H1 (cell line): Measurements from ENCODE around the gene PPIH. TPM values are rescaled to one million over a fixed set of nuclear protein-coding genes. Genes with fewer than 3 reads are reported as not detected.

ENCODE experiments used
- CTCF ChIA-PET: fragments of 300-600 bp; sonication (Branson Sonifier 250); formaldehyde crosslinking; loops from one replicate; lab custom pipeline; 2021; ENCODE audit not compliant: partially characterized antibody; lab: Charles Lee
- POLR2A ChIA-PET: fragments of 300-600 bp; sonication (Branson Sonifier 250); formaldehyde crosslinking; loops from one replicate; lab custom pipeline; 2021; ENCODE audit warnings: inconsistent platforms; ENCODE audit not compliant: partially characterized antibody; lab: Charles Lee
- DNase-seq, 2 experiments: peaks; one replicate each; pipeline versions ENCODE4 v3.0.0 to v3.0.0-alpha.2; 2010 to 2022; ENCODE audit warnings: low spot score in 2 of 2, low read depth in 1 of 2, mixed read lengths in 1 of 2
- FAIRE-seq: peaks from 2 replicates; lab custom pipeline; 2011; peaks lifted over from hg19 to GRCh38; lab: Jason Lieb, UNC
- H2AFZ ChIP-seq: 2 replicates; pipeline ENCODE4 v1.8.1; 2012; ENCODE audit warnings: low read length, inconsistent platforms
- H2AK5ac ChIP-seq: 2 replicates; pipeline ENCODE4 v1.6.1; 2013; ENCODE audit warnings: low read depth, low read length
- H2BK120ac ChIP-seq: replicated peaks from 2 replicates; pipeline ENCODE3; 2013; ENCODE audit warnings: low read depth, low read length, inconsistent platforms
- H2BK12ac ChIP-seq: 2 replicates; pipeline ENCODE4 v1.6.1; 2013; ENCODE audit warnings: low read depth, low read length
- H2BK15ac ChIP-seq: 2 replicates; pipeline ENCODE4 v1.6.1; 2013; ENCODE audit warnings: low read length
- H2BK20ac ChIP-seq: 2 replicates; pipeline ENCODE4 v1.6.1; 2013; ENCODE audit warnings: low read length
- H2BK5ac ChIP-seq: 2 replicates; pipeline ENCODE4 v1.6.1; 2013; ENCODE audit warnings: low read depth, low read length
- H3K14ac ChIP-seq: 2 replicates; pipeline ENCODE4 v1.6.1; 2013; ENCODE audit warnings: inconsistent platforms; ENCODE audit not compliant: insufficient read length
- H3K18ac ChIP-seq: 2 replicates; pipeline ENCODE4 v1.6.1; 2013; ENCODE audit warnings: low read length; ENCODE audit errors: extremely low read depth
- H3K23ac ChIP-seq: 2 replicates; pipeline ENCODE4 v1.6.1; 2013; ENCODE audit warnings: inconsistent platforms; ENCODE audit not compliant: insufficient read length
- H3K23me2 ChIP-seq: 2 replicates; pipeline ENCODE4 v1.6.1; 2013; ENCODE audit warnings: low read depth, low read length
- H3K27ac ChIP-seq: 2 replicates; pipeline ENCODE4 v1.6.1; 2011; ENCODE audit warnings: low read depth, low read length, inconsistent platforms
- H3K27me3 ChIP-seq, 4 experiments: replicated peaks in 1 of 4; 1 replicate in 1 of 4; 2 replicates in 3 of 4; pipeline versions ENCODE4 v1.6.1 to v1.8.1; 2011 to 2013; ENCODE audit warnings: low read length in 3 of 4, mild to moderate bottlenecking in 3 of 4, inconsistent platforms in 2 of 4, mixed read lengths in 2 of 4, moderate library complexity in 1 of 4; ENCODE audit not compliant: control insufficient read depth in 3 of 4, insufficient read depth in 3 of 4; ENCODE audit errors: extremely low read depth in 1 of 4
- H3K36me3 ChIP-seq, 4 experiments: 2 replicates each; pipeline versions ENCODE4 v1.6.1 to v1.8.1; 2011 to 2013; ENCODE audit warnings: mild to moderate bottlenecking in 4 of 4, low read length in 3 of 4, moderate library complexity in 2 of 4, control low read depth in 1 of 4, inconsistent platforms in 1 of 4; ENCODE audit not compliant: insufficient read depth in 4 of 4, control insufficient read depth in 2 of 4
- H3K4ac ChIP-seq: replicated peaks from 2 replicates; pipeline ENCODE3; 2013; ENCODE audit warnings: low read length, low read depth, mixed read lengths, inconsistent platforms; ENCODE audit not compliant: insufficient read length
- H3K4me1 ChIP-seq, 4 experiments: replicated peaks in 1 of 4; 1 replicate in 1 of 4; 2 replicates in 3 of 4; pipeline versions ENCODE4 v1.6.1 to v1.8.1; 2011 to 2013; ENCODE audit warnings: low read length in 3 of 4, inconsistent platforms in 2 of 4, mixed read lengths in 1 of 4; ENCODE audit not compliant: insufficient read depth in 4 of 4, control insufficient read depth in 3 of 4
- H3K4me2 ChIP-seq, 2 experiments: 2 replicates each; pipeline versions ENCODE4 v1.6.1 to v1.8.1; 2011 to 2013; ENCODE audit warnings: low read depth in 2 of 2, low read length in 2 of 2, control low read depth in 1 of 2, inconsistent platforms in 1 of 2, mild to moderate bottlenecking in 1 of 2; ENCODE audit not compliant: insufficient read depth in 1 of 2
- H3K4me3 ChIP-seq, 4 experiments: fragments of 200-600, 300-600 bp in 1 of 4; sonication (generic), shearing (Covaris generic), sonication (Bioruptor Twin) in 1 of 4; 2 replicates each; pipeline versions ENCODE4 v1.5.1 to v1.8.1; 2011 to 2016; ENCODE audit warnings: low read length in 4 of 4, low read depth in 3 of 4, control low read depth in 2 of 4, inconsistent platforms in 2 of 4, mild to moderate bottlenecking in 2 of 4, mixed read lengths in 1 of 4, moderate library complexity in 1 of 4; ENCODE audit not compliant: insufficient read depth in 2 of 4; ENCODE audit errors: extremely low read depth in 1 of 4
- H3K56ac ChIP-seq: replicated peaks from 2 replicates; pipeline ENCODE3; 2013; ENCODE audit warnings: low read depth, mild to moderate bottlenecking, mixed read lengths, low read length, inconsistent platforms; ENCODE audit not compliant: insufficient read length
- H3K79me1 ChIP-seq: 2 replicates; pipeline ENCODE4 v1.6.1; 2013; ENCODE audit warnings: low read depth, low read length, control low read depth
- H3K79me2 ChIP-seq, 2 experiments: 2 replicates each; pipeline versions ENCODE4 v1.6.1 to v1.8.1; 2012 to 2013; ENCODE audit warnings: low read length in 2 of 2, mild to moderate bottlenecking in 2 of 2, inconsistent platforms in 1 of 2; ENCODE audit not compliant: insufficient read depth in 2 of 2, control insufficient read depth in 1 of 2
- H3K9ac ChIP-seq, 4 experiments: replicated peaks in 1 of 4; 1 replicate in 1 of 4; 2 replicates in 3 of 4; pipeline versions ENCODE4 v1.6.1 to v1.8.1; 2011 to 2013; ENCODE audit warnings: low read depth in 3 of 4, low read length in 3 of 4, control low read depth in 2 of 4, mild to moderate bottlenecking in 2 of 4, moderate library complexity in 2 of 4, inconsistent platforms in 1 of 4; ENCODE audit errors: extremely low read depth in 1 of 4
- H3K9me3 ChIP-seq, 2 experiments: 2 replicates each; pipeline versions ENCODE4 v1.6.1 to v1.8.1; 2012 to 2013; ENCODE audit warnings: mild to moderate bottlenecking in 2 of 2, moderate library complexity in 2 of 2, control low read depth in 1 of 2, inconsistent platforms in 1 of 2, low read depth in 1 of 2, low read length in 1 of 2, mixed read lengths in 1 of 2; ENCODE audit not compliant: insufficient read depth in 2 of 2
- H4K20me1 ChIP-seq, 2 experiments: replicated peaks in 1 of 2; 2 replicates each; pipeline versions ENCODE3 to v1.8.1; 2011 to 2013; ENCODE audit warnings: inconsistent platforms in 2 of 2, low read length in 2 of 2, mild to moderate bottlenecking in 1 of 2; ENCODE audit not compliant: insufficient read depth in 2 of 2, control insufficient read depth in 1 of 2
- H4K5ac ChIP-seq: 2 replicates; pipeline ENCODE4 v1.6.1; 2013; ENCODE audit warnings: low read length, low read depth, mixed read lengths, inconsistent platforms; ENCODE audit not compliant: insufficient read length
- H4K8ac ChIP-seq: 2 replicates; pipeline ENCODE4 v1.8.0; 2013; ENCODE audit warnings: mild to moderate bottlenecking, moderate library complexity, low read length, inconsistent platforms; ENCODE audit not compliant: insufficient read depth; ENCODE audit errors: extremely low read depth
- H4K91ac ChIP-seq: replicated peaks from 2 replicates; pipeline ENCODE3; 2013; ENCODE audit warnings: low read length, mixed read lengths, inconsistent platforms; ENCODE audit not compliant: insufficient read length
- CTBP2 ChIP-seq: IDR thresholded peaks from 2 replicates; pipeline ENCODE4 v1.7.0; 2011; ENCODE audit warnings: borderline replicate concordance, mild to moderate bottlenecking, moderate library complexity, mixed read lengths, low read length; ENCODE audit not compliant: insufficient read depth, insufficient read length
- KDM1A ChIP-seq: fragments of 200-600, 300-600 bp; sonication (generic); IDR thresholded peaks from 2 replicates; pipeline ENCODE4 v1.7.1; 2016; ENCODE audit warnings: mild to moderate bottlenecking, low read length, borderline replicate concordance
- NRF1 ChIP-seq: IDR thresholded peaks from 2 replicates; pipeline ENCODE4 v1.6.1; 2011; ENCODE audit warnings: mild to moderate bottlenecking, low read depth, low read length, improper control_type of control experiment
- PHF8 ChIP-seq: fragments of 200-600 bp; sonication (generic); conservative IDR thresholded peaks from 2 replicates; pipeline ENCODE4 v1.7.1; 2012; ENCODE audit warnings: low read depth, mild to moderate bottlenecking, inconsistent platforms, low read length, moderate library complexity
- SAP30 ChIP-seq: fragments of 300-600 bp; sonication (generic); IDR thresholded peaks from 2 replicates; pipeline ENCODE4 v1.7.1; 2012; ENCODE audit warnings: low read length, moderate library complexity, mild to moderate bottlenecking, inconsistent platforms; ENCODE audit not compliant: insufficient read depth, insufficient replicate concordance
- TCF12 ChIP-seq: IDR thresholded peaks from 2 replicates; pipeline ENCODE4 v1.6.1; 2011; ENCODE audit warnings: low read depth, mild to moderate bottlenecking, low read length
- WGBS, 2 experiments: shearing (Covaris generic) in 1 of 2; methylation state at CpG; one replicate each; pipeline versions ENCODE4 v1.1.6 to v1.1.7; 2013 to 2015; ENCODE audit warnings: low lambda C conversion rate in 2 of 2, mixed read lengths in 2 of 2, inconsistent platforms in 1 of 2, low coverage in 1 of 2, missing lambda C conversion rate in 1 of 2; ENCODE audit not compliant: insufficient replicate concordance in 2 of 2, insufficient coverage in 1 of 2, insufficient read length in 1 of 2; ENCODE audit errors: extremely low coverage in 1 of 2, missing lambda C conversion rate in 1 of 2; 5-methylcytosine and 5-hydroxymethylcytosine counted together
- long read RNA-seq, 2 experiments: library from RNA in 1 of 2; library from capped mRNA in 1 of 2; stranded (forward); transcript quantifications; one replicate each; pipeline ENCODE4 v2.0.0, GENCODE V29; 2021; ENCODE audit warnings: inconsistent platforms in 1 of 2
- polyA minus RNA-seq, 3 experiments: library from RNA; depleted of rRNA, polyadenylated mRNA; stranded (reverse); fragments of >200 nt; gene quantifications; 1 replicate in 2 of 3; 2 replicates in 1 of 3; pipeline ENCODE4 v1.2.3, GENCODE V29; 2011
- polyA plus RNA-seq, 7 experiments: library from polyadenylated mRNA; depleted of rRNA in 3 of 7; stranded (reverse) in 5 of 7; unstranded in 2 of 7; fragments of >200 nt in 5 of 7; fragments of 200-250 nt in 2 of 7; gene quantifications; 1 replicate in 5 of 7; 2 replicates in 1 of 7; 4 replicates in 1 of 7; pipeline versions ENCODE4 v1.2.1 to v1.2.3, GENCODE V29; 2011 to 2013; ENCODE audit warnings: missing spikeins in 2 of 7, mixed read lengths in 2 of 7
- total RNA-seq: library from RNA; stranded (reverse); fragmentation: NEBNext Ultra II Directional; extraction: Animal tissue kit (Norgen Biotek cat#: 25700); gene quantifications from 2 replicates; pipeline ENCODE4 v1.2.1, GENCODE V29; 2021

The PPIH gene
- 72.8 and 78.1 TPM in 2 replicates for total RNA-seq
- 62.2 and 91.5 TPM in 2 replicates for polyA plus RNA-seq (2011; rRNA removed)
- polyA plus RNA-seq (2011; cell fraction: cytosol; rRNA removed) = 89.2 TPM
- 17.0 TPM for polyA plus RNA-seq (2011; cell fraction: nucleus; rRNA removed)
- polyA plus RNA-seq (2012, experiment 1 of 2) = 78.6 to 85.0 TPM (median 82.7 TPM) in 4 replicates
- 75.1 TPM for polyA plus RNA-seq (2012, experiment 2 of 2)
- polyA plus RNA-seq (2013, experiment 1 of 2) = 86.3 TPM
- 89.0 TPM for polyA plus RNA-seq (2013, experiment 2 of 2)
- 17.9 and 26.8 TPM in 2 replicates for polyA minus RNA-seq (2011; rRNA and poly(A)+ RNA removed)
- 18.9 TPM for polyA minus RNA-seq (2011; cell fraction: cytosol; rRNA and poly(A)+ RNA removed)
- 32.5 TPM for polyA minus RNA-seq (2011; cell fraction: nucleus; rRNA and poly(A)+ RNA removed)
- long read RNA-seq, experiment 1, transcript PPIH-201 (10 exons, 752 nt) = major isoform, 8 of 36 reads
- long read RNA-seq, experiment 1, partial matches to known transcripts = 11 of 36 reads
- long read RNA-seq, experiment 1, other reads (novel, unspliced or antisense) = 17 of 36 reads
- long read RNA-seq, experiment 2, transcript PPIH-201 (10 exons, 752 nt) = major isoform, 28 of 53 reads
- long read RNA-seq, experiment 2, partial matches to known transcripts = 14 of 53 reads
- long read RNA-seq, experiment 2, other reads (novel, unspliced or antisense) = 11 of 53 reads

- H3K79me1 ChIP-seq = peaks cover 9% of the 10 kb centered on the region; the same call in 1 of the 2 replicates
- no peak within 1 kb of the TSS; the same call in 1 of the 2 replicates for H2BK20ac ChIP-seq
- POLR2A ChIA-PET = interaction anchor here (0.6 to 2.5 kb wide), 11 partner anchors 9 to 188 kb away, joined by 3 to 33 read pairs (median 4); partner anchors contain the start of genes YBX1 and ZNF691
- H3K9ac ChIP-seq = peak within 1 kb of the TSS; percentile 58 to 83 (median 77)
- CTCF ChIA-PET = interaction anchor here (0.5 to 1.8 kb wide), 8 partner anchors 9 to 520 kb away, joined by 3 to 4 read pairs (median 3); no protein-coding TSS in a partner anchor
- 0 out of 2 replicates have a peak within 1 kb of the TSS, but pooled peaks have one; percentile 18 for H2BK15ac ChIP-seq
- peak within 1 kb of the TSS; percentile 87 to 98 (median 92) for H3K4me3 ChIP-seq
- no peak within 1 kb of the TSS for H4K91ac ChIP-seq
- peak within 1 kb of the TSS; percentile 90 for H3K18ac ChIP-seq
- H3K23ac ChIP-seq = no peak within 1 kb of the TSS
- FAIRE-seq (peak; percentile 82), DNase-seq (peak; percentile 78 to 92)
- H4K8ac ChIP-seq = peak within 1 kb of the TSS; percentile 72; the same call in 1 of the 2 replicates
- H3K9me3 ChIP-seq = no peaks in the 10 kb centered on the region
- H3K23me2 ChIP-seq = peaks cover 10% of the 10 kb centered on the region
- H2AK5ac ChIP-seq = no peak within 1 kb of the TSS
- peak within 1 kb of the TSS; percentile 99 for H2AFZ ChIP-seq
- H3K4me2 ChIP-seq = peak within 1 kb of the TSS; percentile 95 to 96
- no peak within 1 kb of the TSS for H3K4ac ChIP-seq
- peaks cover 0 to 5% (median 3%) of the 10 kb centered on the region in 4 experiments; a peak in 4 of 7 replicates for H3K4me1 ChIP-seq
- H2BK12ac ChIP-seq = 0 out of 2 replicates have a peak within 1 kb of the TSS, but pooled peaks have one; percentile 4
- no peak within 1 kb of the TSS for H3K14ac ChIP-seq
- H4K20me1 ChIP-seq = peaks cover 0 to 5% of the 10 kb centered on the region in 2 experiments
- H2BK120ac ChIP-seq = no peak within 1 kb of the TSS
- peak within 1 kb of the TSS; percentile 82; the same call in 1 of the 2 replicates for H2BK5ac ChIP-seq
- H3K27me3 ChIP-seq = no peaks in the 10 kb centered on the region
- H3K36me3 ChIP-seq = peaks cover 3 to 26% (median 7%) of the 10 kb centered on the region in 4 experiments; a peak in 4 of 8 replicates
- H3K56ac ChIP-seq = no peak within 1 kb of the TSS
- WGBS, 2 experiments = 3% methylated on average over 52 of the region's 53 CpGs; no CpG with 5 or more reads in 1 of the 2 experiments
- peaks cover 0 to 31% of the 10 kb centered on the region in 2 experiments; a peak in 2 of 4 replicates for H3K79me2 ChIP-seq
- H3K27ac ChIP-seq = peak within 1 kb of the TSS; percentile 60
- H4K5ac ChIP-seq = peak within 1 kb of the TSS; percentile 58
- no peak for TF ChIP-seq NRF1
- TF ChIP-seq KDM1A = no peak; the same call in 1 of the 2 replicates
- peak; percentile 56 for TF ChIP-seq CTBP2
- TF ChIP-seq TCF12 = no peak
- peak; percentile 77; the same call in 1 of the 2 replicates for TF ChIP-seq PHF8
- peak; percentile 60 for TF ChIP-seq SAP30
Observed at GRCh38 chr1:42657981-42658876, at the start of gene PPIH. Gene PPIH (plus strand): TSS chr1:42658423. CDS start chr1:42658447, 24 bp downstream.
